Measurements from ENCODE around the gene MAPK11.

Gene MAPK11

GRCh38 chr22:50248196-50249081 is 21.7 kb downstream of the MAPK11 start:
- no peak for TF ChIP-seq CTCF (IDR thresholded peaks at IDR 0.05; ENCODE audit: low read depth, low read length)
- TF ChIP-seq EZH2phosphoT487 (IDR thresholded peaks at IDR 0.05; ENCODE audit: low read depth) = no peak
- Histone ChIP-seq H4K20me1 (ENCODE audit: insufficient read depth, low read length) (no peaks in the 10 kb centered on the region), H3K4me1 (ENCODE audit: low read length) (peaks cover 20% of the 10 kb centered on the region; the same call in 1 of the 2 replicates), H3K9me3 (ENCODE audit: insufficient read depth, low read length) (no peaks in the 10 kb centered on the region), H3K4me2 (ENCODE audit: low read length) (peak overlapping the region; percentile 17; the same call in 1 of the 2 replicates), H3K4me3 (ENCODE audit: low read length) (no peak overlapping the region), H3K36me3 (replicated peaks; ENCODE audit: low read depth, low read length) (no peaks in the 10 kb centered on the region), H3K79me2 (ENCODE audit: low read length) (peaks cover 23% of the 10 kb centered on the region), H3K27ac (ENCODE audit: low read length) (no peak overlapping the region), H2AFZ (ENCODE audit: low read depth, low read length) (no peak overlapping the region), H3K27me3 (ENCODE audit: low read depth, low read length) (no peaks in the 10 kb centered on the region), H3K9ac (ENCODE audit: low read length) (no peak overlapping the region)

- H3K79me2 ChIP-seq (ENCODE audit: low read length) = peaks cover 30% of the 10 kb centered on the region
- H3K9ac ChIP-seq (ENCODE audit: low read length) = no peak overlapping the region
- H3K4me1 ChIP-seq (ENCODE audit: low read length) = peaks cover 20% of the 10 kb centered on the region
- no peaks in the 10 kb centered on the region for H3K36me3 ChIP-seq (replicated peaks; ENCODE audit: low read depth, low read length)
- H3K4me3 ChIP-seq (ENCODE audit: low read length) = no peak overlapping the region
- no peak overlapping the region for H3K27ac ChIP-seq (ENCODE audit: low read length)
- peak overlapping the region; percentile 17; the same call in 1 of the 2 replicates for H3K4me2 ChIP-seq (ENCODE audit: low read length)
- H4K20me1 ChIP-seq (ENCODE audit: insufficient read depth, low read length) = no peaks in the 10 kb centered on the region
- H2AFZ ChIP-seq (ENCODE audit: low read depth, low read length) = no peak overlapping the region
- TF ChIP-seq CTCF (IDR thresholded peaks at IDR 0.05; ENCODE audit: low read depth, low read length) = no peak
- no peak for TF ChIP-seq EZH2phosphoT487 (IDR thresholded peaks at IDR 0.05; ENCODE audit: low read depth)
- H3K27me3 ChIP-seq (ENCODE audit: low read depth, low read length) = no peaks in the 10 kb centered on the region
- H3K9me3 ChIP-seq (ENCODE audit: insufficient read depth, low read length) = no peaks in the 10 kb centered on the region
Observed at GRCh38 chr22:50247748-50248147, 22.4 kb downstream of the MAPK11 start.

GRCh38 chr22:50246242-50247175 is 23.7 kb downstream of the MAPK11 start:
- H3K4me3 ChIP-seq (ENCODE audit: low read length) = peak overlapping the region; percentile 91; the same call in 1 of the 2 replicates
- H3K36me3 ChIP-seq (replicated peaks; ENCODE audit: low read depth, low read length) = peaks cover 3% of the 10 kb centered on the region
- no peaks in the 10 kb centered on the region for H4K20me1 ChIP-seq (ENCODE audit: insufficient read depth, low read length)
- peaks cover 22% of the 10 kb centered on the region for H3K4me1 ChIP-seq (ENCODE audit: low read length)
- peak overlapping the region; percentile 93; the same call in 1 of the 2 replicates for H3K4me2 ChIP-seq (ENCODE audit: low read length)
- no peak overlapping the region for H3K9ac ChIP-seq (ENCODE audit: low read length)
- TF ChIP-seq EZH2phosphoT487 (IDR thresholded peaks at IDR 0.05; ENCODE audit: low read depth) (no peak), CTCF (IDR thresholded peaks at IDR 0.05; ENCODE audit: low read depth, low read length) (no peak)
- H3K27me3 ChIP-seq (ENCODE audit: low read depth, low read length) = no peaks in the 10 kb centered on the region
- H3K27ac ChIP-seq (ENCODE audit: low read length) = no peak overlapping the region
- peaks cover 42% of the 10 kb centered on the region for H3K79me2 ChIP-seq (ENCODE audit: low read length)
- H3K9me3 ChIP-seq (ENCODE audit: insufficient read depth, low read length) = no peaks in the 10 kb centered on the region
- H2AFZ ChIP-seq (ENCODE audit: low read depth, low read length) = no peak overlapping the region

Measured in OCI-LY3 (cell line).